ENCODE results near the gene ACAD8.

GRCh38 chr11:134312223-134312622 is 58.9 kb downstream of the ACAD8 start:
- no peak for TF ChIP-seq CTCF (IDR thresholded peaks at IDR 0.05 in 8 of 11, conservative IDR thresholded peaks at IDR 0.05 in 3 of 11)
- TF ChIP-seq POLR2A (IDR thresholded peaks at IDR 0.05), result no peak
- no peak for TF ChIP-seq POLR2AphosphoS5 (IDR thresholded peaks at IDR 0.05)

Data from spleen (tissue), 7 donors.